Chondrocyte (in vitro differentiated cells): ENCODE data around the gene HSD11B2. TPM values are rescaled to one million over a fixed set of nuclear protein-coding genes. Genes with fewer than 3 reads are reported as not detected.
A peak's percentile ranks its signal among the peaks of the same experiment; 100 is the strongest.

Experiments
- DNase-seq: peaks from one replicate; pipeline ENCODE4 v3.0.0; 2021; ENCODE audit warnings: mixed read lengths, low spot score
- H3K27ac Mint-ChIP-seq: one replicate; pipeline ENCODE4 v1.8.0; 2021; ENCODE audit warnings: mild to moderate bottlenecking, moderate library complexity, mixed read lengths; ENCODE audit not compliant: unreplicated experiment
- H3K27me3 Mint-ChIP-seq: 2 replicates; pipeline ENCODE4 v1.8.0; 2021; ENCODE audit warnings: low read depth, mixed read lengths
- H3K36me3 Mint-ChIP-seq: 2 replicates; pipeline ENCODE4 v1.8.0; 2021; ENCODE audit warnings: low read depth, mixed read lengths
- H3K4me1 Mint-ChIP-seq: 2 replicates; pipeline ENCODE4 v1.8.0; 2021; ENCODE audit warnings: low read depth, mild to moderate bottlenecking, mixed read lengths
- H3K4me3 Mint-ChIP-seq: one replicate; pipeline ENCODE4 v1.8.0; 2021; ENCODE audit warnings: mild to moderate bottlenecking, moderate library complexity, mixed read lengths; ENCODE audit not compliant: unreplicated experiment
- H3K9me3 Mint-ChIP-seq: 2 replicates; pipeline ENCODE4 v1.8.0; 2021; ENCODE audit warnings: low read depth, mixed read lengths
- total RNA-seq: library from RNA; stranded (reverse); gene quantifications from 3 replicates; pipeline ENCODE4 v1.2.1, GENCODE V29; 2021
- TF ChIP-seq, protein P1 (sequence below): fragments of 200-600 bp; sonication (generic); IDR thresholded peaks from 2 replicates; pipeline ENCODE4 v1.5.0; 2021; ENCODE audit warnings: antibody characterized with exemption, mild to moderate bottlenecking, moderate library complexity

The HSD11B2 gene
- total RNA-seq, 1 donor from 2014 or later = 0.20 TPM

DNA sequence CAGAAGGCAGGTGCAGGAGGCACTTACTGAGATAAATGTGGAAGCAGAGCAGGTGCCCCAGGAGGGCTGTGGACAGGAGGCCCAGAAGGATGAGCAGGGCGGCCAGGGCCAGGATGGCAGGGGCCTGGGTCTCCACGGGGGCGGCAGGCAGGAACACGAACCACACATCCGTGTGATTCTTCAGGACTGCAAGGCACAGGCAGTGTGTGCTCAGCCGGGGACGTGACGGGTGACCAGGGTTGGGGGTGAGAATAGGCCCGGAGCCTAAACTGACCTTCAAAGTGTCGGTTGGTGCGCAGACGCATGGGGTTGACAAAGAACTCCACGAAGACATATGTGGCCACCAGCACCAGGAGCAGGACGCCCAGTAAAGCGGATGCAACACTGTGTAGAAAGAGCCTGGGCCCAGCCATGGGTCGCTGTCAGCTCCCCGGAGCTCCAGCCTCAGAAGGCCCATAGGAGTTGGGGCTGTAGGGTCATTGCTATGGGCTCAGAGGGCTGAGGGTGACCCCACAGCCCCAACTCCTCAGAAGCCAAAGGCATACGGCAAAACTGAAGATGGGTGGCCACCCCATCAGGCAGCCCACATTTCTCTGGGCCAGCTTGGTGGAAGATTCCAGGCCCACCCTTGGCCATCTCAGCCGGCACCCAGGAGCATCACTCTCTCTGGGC lies 32.2 kb upstream of the HSD11B2 start:
- TF ChIP-seq, protein P1, sequence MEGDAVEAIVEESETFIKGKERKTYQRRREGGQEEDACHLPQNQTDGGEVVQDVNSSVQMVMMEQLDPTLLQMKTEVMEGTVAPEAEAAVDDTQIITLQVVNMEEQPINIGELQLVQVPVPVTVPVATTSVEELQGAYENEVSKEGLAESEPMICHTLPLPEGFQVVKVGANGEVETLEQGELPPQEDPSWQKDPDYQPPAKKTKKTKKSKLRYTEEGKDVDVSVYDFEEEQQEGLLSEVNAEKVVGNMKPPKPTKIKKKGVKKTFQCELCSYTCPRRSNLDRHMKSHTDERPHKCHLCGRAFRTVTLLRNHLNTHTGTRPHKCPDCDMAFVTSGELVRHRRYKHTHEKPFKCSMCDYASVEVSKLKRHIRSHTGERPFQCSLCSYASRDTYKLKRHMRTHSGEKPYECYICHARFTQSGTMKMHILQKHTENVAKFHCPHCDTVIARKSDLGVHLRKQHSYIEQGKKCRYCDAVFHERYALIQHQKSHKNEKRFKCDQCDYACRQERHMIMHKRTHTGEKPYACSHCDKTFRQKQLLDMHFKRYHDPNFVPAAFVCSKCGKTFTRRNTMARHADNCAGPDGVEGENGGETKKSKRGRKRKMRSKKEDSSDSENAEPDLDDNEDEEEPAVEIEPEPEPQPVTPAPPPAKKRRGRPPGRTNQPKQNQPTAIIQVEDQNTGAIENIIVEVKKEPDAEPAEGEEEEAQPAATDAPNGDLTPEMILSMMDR = no peak
- Mint-ChIP-seq H3K9me3 (no peaks in the 10 kb centered on the region), H3K36me3 (peaks cover 2% of the 10 kb centered on the region), H3K27me3 (peaks cover 2% of the 10 kb centered on the region), H3K4me1 (peaks cover 15% of the 10 kb centered on the region), H3K4me3 (no peak overlapping the region), H3K27ac (no peak overlapping the region)
- DNase-seq = no peak

DNA sequence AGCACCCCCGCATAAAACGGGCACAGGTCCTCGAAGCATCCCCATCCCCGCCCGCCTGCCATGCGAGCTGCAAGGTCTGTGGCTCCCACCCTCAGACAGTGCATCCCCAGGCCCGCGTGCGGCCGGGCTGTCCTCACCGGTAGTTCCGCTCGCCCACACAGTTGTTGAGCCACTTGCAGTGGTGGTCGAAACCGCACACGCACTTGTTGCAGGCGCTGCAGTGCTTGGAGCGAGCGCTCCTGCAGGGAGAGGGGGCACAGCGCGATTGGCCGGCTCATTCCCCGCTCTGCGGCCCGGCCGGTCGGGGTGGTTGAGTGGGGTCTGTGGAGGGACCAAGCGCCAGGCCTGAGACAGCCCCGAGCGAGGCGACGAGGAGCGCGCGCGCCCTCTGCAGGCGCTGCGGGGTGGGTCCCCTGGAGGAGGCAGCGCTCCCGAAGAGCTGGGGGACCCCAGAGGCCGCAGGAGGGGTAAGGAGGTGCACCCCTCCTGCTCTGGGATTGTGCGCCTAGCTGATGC lies 31.6 kb upstream of the HSD11B2 start:
- Mint-ChIP-seq H3K4me1 (peaks cover 12% of the 10 kb centered on the region), H3K4me3 (no peak overlapping the region), H3K27me3 (peaks cover under 1% of the 10 kb centered on the region), H3K27ac (no peak overlapping the region), H3K36me3 (peaks cover 4% of the 10 kb centered on the region), H3K9me3 (no peaks in the 10 kb centered on the region)
- TF ChIP-seq, protein P1 = peak; percentile 81
- no peak for DNase-seq

DNA sequence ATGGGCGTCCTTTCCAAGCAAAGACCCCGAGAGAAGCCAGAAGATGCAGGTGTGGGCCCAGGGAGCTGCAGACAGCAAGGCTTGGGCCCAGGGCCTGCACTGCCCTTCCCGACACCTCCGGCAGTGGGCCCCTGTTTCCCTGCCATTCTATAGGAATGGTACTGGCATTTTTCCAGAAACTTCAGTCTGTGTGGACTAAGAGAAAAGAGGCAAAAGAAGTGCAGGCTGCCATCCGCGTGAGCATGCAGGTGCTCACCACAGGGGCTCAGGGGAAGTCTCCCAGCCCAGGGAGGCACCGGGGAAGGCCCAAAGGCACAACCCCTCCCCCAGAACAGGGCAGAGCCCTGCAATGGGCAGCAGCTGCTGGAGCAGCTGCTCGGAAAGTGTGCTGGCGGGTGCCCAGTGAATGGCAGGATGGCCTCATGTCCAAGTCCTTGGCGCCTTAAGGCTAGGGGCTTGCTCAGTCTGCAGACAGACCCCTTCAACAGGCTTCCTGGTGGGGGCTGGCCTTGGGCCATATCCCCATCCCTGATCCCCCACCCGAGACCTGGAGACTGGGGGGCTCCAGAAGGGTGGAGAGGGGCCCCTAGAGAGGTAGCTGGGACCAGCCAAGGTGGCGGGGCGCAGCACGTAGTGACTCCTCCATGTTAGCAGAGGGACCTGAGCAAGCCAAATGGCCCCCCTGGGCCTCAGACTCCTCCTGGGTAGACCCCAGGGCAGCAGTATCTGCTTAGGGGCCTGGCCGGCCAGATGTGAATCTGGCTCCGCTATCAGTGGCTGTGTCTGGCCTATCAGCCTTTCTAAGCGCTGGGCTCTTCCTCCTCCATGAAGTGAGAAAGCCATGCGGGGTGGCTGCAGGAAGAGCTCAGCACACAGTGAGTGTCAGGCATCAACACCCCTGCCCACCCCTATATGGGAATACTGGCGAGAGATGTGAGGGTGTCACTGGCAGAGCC lies 30.9 kb upstream of the HSD11B2 start:
- Mint-ChIP-seq H3K9me3 (no peaks in the 10 kb centered on the region), H3K4me3 (no peak overlapping the region), H3K27me3 (no peaks in the 10 kb centered on the region), H3K4me1 (peaks cover 12% of the 10 kb centered on the region), H3K36me3 (peaks cover 4% of the 10 kb centered on the region), H3K27ac (no peak overlapping the region)
- no peak for DNase-seq
- TF ChIP-seq, protein P1 = peak; percentile 64

GRCh38 chr16:67400901-67401300 lies 30.0 kb upstream of the HSD11B2 start:
- Mint-ChIP-seq H3K36me3 (peaks cover 4% of the 10 kb centered on the region), H3K27me3 (no peaks in the 10 kb centered on the region), H3K4me3 (no peak overlapping the region), H3K4me1 (peaks cover 12% of the 10 kb centered on the region), H3K27ac (no peak overlapping the region), H3K9me3 (no peaks in the 10 kb centered on the region)
- DNase-seq = no peak
- TF ChIP-seq, protein P1 = no peak

- peaks cover 4% of the 10 kb centered on the region for H3K36me3 Mint-ChIP-seq
- no peaks in the 10 kb centered on the region for H3K27me3 Mint-ChIP-seq
- peaks cover 19% of the 10 kb centered on the region for H3K4me1 Mint-ChIP-seq
- H3K4me3 Mint-ChIP-seq = no peak overlapping the region
- no peak overlapping the region for H3K27ac Mint-ChIP-seq
- DNase-seq = no peak
- H3K9me3 Mint-ChIP-seq = no peaks in the 10 kb centered on the region
- TF ChIP-seq, protein P1 = no peak
Measured at GRCh38 chr16:67403976-67404555, 26.9 kb upstream of the HSD11B2 start.
